NCI-H510A (cell line): ENCODE results near the gene CLEC3A.
"Not testable (repeated sequence)": the region's sequence is repeated elsewhere in the genome, so short reads cannot be mapped to it uniquely, and the experiment has no call there.

ENCODE experiments used
- DNase-seq: peaks from one replicate; lab custom pipeline; 2025; lab: John Stamatoyannopoulos, UW

CLEC3A gene, protein sequence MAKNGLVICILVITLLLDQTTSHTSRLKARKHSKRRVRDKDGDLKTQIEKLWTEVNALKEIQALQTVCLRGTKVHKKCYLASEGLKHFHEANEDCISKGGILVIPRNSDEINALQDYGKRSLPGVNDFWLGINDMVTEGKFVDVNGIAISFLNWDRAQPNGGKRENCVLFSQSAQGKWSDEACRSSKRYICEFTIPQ

DNA sequence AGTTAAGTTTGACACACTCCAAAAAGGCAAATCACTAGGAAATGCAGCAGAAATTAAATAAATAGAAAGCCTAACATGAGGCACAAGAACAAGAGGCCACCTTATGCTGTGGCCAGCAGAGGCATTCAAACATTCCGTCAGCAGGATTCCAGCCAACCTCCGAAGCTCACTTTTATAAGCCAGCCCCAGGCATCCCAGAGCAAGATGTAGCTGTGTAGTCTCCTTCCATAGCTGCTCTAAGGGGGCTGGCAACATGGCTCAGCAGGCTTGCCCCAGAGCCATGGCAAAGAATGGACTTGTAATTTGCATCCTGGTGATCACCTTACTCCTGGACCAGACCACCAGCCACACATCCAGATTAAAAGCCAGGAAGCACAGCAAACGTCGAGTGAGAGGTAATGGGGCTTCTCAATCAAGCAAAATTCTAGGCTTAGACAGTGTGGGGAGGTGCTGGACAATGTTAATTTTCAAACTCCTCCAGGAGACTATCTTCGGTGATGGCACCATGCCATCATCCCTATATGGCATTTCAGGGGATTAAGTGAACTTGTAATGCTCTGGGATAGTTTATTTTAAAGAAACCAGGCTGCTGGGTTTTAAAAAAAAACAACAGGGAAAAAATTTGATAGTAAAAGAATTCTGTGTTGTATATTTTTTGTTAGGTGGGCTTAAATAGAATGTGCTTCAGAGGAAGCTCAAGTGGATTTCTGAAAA is at the start of gene CLEC3A:
Gene CLEC3A (plus strand): TSS at position 202 of the 714 bp plus-strand sequence. CDS start 79 bp downstream, at position 281.
- no peak for DNase-seq

DNA sequence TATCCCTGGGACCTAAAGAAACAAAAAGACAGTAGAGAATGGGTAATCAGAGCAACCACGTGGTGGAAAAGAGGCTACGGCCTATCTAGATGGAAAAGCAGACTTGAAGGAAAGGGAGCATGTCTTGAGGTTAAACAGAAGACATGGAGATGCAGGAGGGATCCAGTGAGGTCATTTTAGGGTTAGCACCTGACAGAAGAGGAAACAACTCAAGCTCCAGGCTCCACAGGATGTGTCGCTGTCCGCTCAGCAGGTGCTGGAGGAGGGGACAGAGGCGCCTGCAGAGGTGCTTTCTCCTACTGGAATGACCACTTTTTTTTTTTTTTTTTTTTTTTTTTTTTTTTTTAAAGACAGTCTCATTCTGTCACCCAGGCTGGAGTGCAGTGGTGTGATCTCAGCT is 47.5 kb upstream of the CLEC3A start:
- DNase-seq = no peak

DNA sequence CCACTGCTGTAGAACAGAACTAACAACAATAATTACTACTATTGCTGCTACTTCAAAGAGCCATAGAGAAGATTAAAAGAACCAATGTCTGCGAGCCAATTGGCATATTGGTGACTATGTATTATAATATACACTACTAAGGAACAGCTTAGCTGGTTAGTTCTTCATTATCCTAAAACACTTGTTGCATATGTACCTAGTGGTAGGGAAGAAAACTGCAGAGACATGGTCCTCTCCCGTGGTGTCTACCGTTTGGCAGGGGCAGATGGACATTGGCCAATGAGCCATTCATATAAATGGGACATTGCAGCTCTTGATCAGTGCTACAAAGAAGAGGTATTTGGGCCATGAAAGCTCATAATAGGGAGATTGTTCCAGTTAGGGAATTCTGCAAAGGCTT is 46.4 kb upstream of the CLEC3A start:
- DNase-seq = no peak

DNA sequence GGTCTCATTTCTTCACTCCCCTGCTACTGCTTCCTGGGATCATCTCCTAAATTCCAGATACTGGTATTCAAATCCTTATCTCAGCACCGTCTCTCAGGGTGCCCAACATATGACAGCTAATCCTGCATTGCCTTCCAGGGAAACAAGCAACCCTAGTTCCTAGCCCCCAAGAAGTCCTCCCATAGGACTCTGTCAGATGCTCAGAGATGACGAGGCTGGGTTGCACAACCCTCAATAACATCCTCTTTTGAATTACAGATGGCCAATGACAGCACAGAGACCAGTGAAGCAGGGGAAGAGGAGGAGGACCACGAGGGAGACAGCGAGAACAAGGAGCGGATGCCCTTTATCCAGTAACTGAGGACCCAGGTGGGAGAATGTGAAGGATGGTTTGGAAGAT is 45.0 kb upstream of the CLEC3A start:
- DNase-seq = no peak

DNA sequence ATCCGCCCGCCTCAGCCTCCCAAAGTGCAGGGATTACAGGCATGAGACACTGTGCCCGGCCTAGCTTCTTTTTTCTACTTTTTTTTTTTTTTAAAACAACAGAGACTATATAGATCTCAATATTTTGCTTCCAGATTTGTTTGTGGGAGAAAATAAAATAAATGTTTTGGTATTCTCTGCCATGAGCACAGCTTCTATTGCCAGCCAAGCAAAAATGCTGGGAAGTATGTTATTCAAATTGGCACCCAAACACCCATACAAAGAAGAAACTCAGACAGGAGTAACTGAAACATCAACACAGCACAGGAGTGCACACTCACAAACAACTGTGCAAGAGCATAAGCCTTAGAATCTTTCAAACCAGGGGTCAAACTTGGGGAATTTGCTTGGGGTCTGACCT is 37.2 kb upstream of the CLEC3A start:
- DNase-seq = no peak

DNA sequence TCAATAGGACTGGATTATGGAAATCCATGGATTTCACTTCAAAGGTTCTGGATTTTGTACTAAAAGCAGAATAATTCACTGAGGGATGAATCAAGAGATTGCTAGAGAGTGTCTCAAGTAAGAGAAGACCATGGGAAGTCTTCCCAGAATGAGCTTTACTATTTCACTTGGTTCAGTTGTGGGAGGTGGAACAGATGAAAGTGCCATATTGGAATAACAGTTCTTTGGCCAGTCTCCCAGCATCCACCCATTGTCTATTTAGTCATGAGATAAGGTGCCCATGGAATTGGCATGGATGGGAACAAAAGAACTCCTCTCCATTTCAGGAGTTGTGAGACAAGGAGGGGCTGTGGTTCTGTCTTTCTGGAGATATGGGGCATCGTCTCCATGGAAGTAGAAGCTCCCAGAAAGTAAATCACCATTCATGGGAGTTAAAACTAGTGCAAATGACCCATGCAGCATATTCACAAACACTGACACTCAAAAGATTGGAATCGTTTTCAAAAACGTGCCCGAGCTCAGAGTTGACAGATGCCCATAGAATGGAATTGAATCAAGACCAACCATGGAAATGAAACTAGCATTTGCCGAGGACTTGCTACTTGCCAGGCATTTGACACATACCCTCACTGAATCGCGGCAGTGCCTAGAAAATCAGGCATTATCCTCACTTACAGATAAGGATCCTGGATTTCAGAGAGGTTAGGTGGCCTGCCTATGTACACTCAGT is 36.2 kb upstream of the CLEC3A start:
- no peak for DNase-seq

DNA sequence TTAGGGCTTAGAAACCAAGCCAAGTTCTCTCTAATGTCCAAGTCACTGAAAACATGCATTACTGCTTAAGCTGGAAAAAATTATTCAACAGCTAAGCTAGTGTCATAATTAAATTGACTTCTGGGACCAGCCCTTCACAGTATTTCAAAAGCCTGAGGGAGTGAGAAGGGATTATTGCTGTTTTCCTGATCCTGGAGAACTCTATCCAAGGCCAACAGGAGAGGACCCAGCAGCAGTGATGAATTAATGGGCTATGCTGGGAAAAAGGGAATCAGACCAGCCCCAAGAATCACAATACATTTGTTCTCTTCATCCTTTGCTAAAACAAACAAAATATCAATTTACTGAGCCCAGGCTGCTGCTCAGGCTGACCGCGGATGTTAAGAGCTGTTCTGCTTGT is 34.5 kb upstream of the CLEC3A start:
- DNase-seq = no peak

DNA sequence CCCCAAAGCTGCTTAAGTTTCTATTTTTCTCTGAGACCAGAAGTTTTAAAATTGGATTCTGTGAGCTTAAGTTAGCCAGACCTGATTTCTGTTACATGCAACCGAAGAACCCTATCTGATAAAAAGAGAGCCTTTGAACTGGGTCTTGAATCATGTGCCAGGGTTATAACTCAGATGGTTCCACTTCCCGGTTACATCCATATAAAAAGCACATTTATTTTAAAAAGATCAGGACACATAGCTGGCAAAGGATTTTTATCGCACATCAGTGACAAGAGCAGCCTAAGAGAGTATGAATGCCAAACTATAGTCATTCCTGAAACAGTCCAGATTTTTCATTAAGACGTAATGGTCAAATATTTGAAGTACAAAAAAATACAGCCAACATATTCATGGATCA is 32.5 kb upstream of the CLEC3A start:
- no peak for DNase-seq

DNA sequence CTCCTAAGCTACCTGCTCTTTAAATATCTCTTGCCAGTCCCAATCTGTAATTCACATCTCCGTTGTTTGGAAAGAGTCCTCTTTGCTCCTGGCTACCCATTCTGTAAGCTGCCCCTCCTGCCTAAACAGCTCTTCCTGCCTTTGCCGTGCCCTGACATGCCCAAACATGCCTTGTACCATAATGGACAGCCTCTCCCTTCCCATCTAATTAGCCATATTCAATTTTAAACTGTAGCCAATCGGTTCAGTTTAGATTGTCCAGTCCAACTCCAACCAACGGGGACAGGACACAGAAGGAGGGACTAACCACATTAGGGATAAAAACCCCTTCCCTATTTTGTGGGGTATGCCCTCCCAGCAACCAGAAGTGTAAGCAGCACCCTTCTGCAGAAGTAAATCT is 30.6 kb upstream of the CLEC3A start:
- no peak for DNase-seq

DNA sequence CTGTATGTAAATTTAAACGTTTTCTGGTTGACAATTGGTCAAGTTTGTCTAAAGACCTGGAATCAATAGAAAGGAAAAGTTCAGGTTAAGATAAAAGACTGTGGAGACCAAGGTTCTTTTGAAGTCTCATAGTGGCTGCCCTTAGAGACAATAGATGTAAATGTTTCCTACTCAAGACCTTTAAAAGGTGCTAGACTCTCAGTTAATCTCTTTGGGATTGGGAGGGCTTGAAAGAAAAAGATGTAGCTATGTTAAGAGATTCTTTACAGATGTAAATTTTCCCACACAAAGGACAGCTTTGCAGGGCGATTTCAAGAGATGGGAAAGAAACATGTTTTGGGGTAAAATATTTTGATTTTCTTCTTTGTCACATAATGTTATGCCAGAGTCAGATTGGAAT is 30.0 kb upstream of the CLEC3A start:
- DNase-seq = not testable (repeated sequence)

DNA sequence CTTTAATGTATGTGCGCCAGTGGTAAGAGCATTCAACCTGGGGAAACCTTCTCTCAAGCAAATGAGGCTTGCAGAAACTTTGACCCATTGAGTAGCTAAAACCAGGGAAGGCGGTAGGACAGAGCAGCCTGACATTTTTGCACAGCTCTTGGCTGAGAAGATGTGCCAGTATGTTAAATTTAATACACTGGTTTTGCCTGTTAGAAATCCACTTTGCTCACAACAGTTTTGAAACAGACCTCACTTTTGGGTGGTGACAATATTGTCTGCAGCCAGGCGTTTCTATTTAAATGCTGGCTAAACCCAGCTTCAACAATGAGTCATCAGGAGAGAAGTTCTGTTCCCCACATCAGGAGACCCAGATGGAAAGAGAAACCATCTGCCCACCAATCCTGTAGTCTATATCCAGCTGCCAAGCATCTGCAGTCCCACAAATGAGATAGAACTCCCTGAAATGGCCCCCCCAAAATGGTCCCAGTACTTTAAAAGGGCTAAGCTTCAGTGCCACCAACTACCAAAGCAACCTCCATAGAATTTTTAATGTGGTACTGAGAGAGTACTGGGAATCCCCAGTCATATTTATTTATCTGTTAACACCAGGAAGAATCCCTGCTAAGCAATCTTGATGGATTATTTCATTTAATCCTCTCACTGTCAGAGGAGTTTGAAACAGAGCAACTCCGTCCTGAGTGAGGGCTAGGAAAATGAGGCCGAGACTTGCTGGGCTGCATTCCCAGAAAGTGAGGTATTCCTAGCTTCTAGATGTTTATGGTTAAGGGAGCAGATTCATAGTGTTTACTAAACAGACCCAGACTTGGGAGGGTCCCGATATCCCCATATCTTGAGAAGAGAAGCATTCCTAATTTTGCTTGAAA is 29.0 kb upstream of the CLEC3A start:
- no peak for DNase-seq

DNA sequence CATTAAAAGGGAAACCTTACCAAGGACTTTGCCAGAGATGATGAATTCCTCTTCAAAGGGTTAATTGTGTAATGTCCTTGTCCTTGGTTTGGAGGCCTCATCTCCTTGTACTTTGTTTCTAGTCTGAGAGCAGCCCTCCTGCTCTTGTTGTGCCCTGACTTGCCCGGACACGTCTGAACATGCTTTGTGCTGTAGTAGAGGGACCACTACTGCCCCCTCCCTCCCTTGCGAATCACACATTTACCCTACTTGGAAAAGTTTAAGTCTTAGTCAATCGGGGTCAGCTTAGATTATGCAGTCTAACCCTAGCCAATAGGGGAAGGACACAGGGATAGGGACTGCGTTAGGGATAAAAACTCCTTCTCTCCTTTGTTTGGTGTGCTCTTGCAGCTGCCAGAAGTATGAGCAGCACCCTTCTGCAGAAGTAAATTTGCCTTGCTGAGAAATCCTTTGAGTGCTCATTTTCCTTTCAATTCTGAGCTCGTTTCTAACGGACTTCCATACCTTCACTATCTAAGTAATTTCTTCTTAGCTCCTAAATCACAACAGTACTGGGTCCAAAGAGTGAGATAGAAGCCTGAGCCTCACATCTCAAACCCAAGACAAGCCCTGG is 26.4 kb upstream of the CLEC3A start:
- no peak for DNase-seq

DNA sequence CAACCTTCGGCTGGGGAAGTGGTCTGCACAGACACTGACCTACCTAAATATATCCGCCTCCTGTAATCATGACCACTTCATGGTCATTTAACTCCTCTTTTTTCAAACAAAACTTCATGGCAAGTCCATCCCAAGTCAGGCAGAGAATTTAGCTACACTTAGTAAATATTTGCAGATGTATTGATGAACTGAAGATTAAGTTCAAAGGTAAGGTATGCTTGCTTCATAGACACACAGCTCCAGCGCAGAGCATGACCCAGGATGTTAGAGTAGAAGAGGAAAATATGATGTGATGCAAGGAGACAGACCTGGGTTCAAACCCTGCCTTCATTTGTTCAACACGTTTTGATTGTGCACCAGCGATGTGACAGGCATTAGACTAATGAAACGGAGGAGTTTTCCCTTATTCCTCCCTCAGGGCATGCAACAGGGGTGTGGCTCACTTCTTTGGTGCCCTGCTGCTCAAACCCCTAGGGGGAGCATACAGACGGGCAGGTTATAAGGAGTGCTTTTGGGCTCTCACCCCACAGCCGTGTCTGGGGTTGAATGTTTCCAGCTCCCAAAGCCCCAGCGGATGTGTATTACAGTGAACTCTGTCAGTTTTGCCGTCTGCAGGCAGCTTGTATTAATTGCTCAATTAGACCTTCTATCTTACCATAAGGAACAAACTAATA is 23.9 kb upstream of the CLEC3A start:
- no peak for DNase-seq

DNA sequence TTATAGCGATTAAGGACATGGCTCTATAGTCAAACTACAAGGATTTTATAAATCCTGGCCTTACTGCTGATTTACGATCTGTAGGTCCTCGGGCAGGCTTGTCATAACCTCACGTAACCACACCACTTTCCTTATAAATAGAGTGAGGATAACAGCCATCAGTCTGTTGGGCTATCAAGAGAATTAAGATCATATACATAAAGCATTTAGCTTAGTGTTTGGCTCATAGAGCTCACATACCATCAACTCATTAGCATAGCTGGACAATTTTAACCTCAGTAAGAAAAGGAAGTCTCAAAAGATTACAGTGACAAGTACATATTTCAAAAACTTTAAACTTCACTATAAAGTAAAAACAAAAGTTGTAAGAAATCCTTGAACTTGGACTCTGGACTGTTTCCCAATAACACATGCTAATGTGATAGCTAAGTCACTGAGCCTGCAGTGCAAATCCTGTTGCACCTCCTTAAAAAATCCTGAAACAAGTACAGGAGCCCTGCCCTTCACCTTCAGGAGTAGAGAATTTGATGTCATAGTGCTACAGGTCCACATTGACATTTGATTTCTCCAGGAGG is 20.8 kb upstream of the CLEC3A start:
- no peak for DNase-seq

DNA sequence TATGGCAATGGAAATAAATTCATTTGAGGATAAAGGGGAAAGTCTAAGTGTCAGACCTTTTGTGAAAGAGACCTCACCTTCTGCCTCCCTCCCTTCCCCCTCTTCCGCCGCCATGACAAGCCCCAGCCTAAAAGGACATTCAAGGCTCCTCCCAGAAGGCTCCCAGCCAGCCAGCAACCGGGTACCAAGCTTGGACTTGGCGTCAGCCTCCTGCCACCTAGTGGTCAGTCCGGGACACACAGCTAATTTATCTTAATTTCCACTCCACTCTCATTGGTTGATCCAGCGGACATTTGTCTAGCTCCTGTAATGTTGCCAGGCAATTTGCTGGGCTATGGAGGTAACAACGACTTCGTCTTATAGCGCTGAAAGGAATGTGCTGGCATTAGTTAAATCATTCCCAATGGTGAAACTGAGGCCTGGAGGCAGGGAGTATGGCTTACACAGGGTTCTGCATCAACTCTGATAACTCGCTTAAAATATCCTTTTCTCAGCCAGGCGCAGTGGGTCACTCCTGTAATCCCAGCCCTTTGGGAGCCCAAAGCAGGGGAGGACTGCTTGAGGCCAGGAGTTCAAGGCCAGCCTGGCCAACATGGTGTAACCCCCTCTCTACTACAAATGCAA is 19.3 kb upstream of the CLEC3A start:
- peak; percentile 41 for DNase-seq

DNA sequence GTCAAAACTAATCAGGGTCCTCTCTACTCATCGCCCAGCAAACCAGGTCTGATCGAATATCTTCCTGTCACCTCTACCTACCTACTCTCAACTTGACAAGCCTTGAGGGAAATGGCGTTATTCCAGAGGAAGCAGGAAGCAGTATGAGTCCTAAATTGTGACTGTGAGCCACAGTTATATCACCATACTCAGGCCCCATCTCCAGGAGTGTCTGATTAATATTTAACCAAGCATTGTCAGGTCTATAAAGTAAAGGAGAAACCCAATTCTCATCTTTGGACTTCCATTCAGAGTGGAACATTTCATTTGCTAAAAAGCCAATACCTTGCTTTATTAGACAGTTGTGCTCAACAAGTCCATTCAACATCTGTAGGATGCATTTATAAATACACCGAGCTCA is 17.8 kb upstream of the CLEC3A start:
- no peak for DNase-seq

DNA sequence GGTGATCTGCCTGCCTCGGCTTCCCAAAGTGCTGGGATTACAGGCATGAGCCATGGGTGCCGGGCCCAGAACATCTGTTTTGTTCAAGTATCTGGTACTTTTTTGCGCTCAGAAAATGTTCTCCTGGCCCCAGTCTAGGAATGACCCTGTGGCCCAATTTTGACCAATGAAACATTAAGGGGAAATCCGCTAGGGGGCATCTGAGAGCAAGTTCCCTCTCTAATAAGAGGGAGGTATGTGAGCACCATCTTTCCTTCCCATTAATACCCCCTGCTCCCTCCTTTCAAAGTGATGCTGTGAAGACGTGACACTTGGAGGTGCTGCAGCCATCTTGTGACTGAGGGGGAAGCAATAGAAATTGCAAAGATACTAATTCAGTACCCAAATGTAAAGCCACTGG is 16.5 kb upstream of the CLEC3A start:
- no peak for DNase-seq

DNA sequence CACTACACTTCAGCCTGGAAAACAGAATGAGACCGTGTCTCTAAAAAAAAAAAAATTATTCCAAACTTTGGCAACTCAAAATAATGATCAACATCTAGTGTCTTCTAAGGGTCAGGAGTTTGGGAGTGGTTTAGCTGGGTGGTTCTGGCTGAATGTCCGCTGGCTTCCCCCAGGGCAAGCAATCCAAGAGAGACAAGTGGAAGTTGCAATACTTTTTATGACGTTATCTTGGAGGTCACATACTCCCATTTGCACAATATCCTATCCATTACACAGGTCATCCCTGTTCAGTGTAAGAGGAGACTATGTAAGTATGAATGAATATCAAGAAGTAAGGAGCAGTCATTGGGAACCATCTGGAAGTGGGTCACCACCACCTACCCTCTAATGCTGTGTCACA is 15.2 kb upstream of the CLEC3A start:
- DNase-seq = no peak

DNA sequence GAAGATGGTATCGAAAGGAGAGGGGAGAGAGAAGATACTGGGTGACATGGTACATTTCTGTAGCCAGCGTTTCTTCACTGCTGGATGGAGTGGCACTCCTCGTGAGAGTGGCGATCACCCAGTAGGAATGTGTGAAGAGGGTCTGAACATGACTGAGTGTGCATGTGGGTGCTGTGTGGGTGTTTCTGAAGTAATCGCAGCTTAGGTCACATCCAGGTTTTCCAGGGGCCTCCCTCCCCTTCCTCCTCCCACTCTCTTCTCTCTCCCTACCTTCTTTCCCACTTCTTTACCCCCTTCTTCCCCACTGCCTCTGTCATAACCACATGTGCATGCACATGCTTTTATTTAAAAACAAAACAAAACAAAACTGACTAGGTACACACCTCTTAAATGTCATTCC is 1.8 kb downstream of the CLEC3A start:
- no peak for DNase-seq

DNA sequence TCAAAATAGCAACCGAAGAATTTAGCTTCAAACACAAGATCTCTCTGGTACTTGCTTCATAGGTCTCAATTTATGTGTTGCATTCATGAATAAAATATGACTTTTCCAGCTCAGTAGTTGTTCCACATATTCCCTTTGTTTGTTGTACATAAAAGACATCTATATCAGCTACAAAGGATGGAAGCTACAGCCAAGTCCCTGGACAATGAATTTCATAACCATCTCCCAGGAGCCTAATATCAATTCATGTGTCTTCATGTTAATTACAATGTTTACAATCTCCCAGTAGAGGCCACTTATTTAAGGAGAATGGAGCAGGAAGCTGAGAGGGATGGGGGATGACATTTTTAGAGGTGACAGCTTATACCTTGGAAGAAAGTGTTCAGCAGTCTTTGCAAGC is 3.3 kb downstream of the CLEC3A start:
- DNase-seq = no peak

DNA sequence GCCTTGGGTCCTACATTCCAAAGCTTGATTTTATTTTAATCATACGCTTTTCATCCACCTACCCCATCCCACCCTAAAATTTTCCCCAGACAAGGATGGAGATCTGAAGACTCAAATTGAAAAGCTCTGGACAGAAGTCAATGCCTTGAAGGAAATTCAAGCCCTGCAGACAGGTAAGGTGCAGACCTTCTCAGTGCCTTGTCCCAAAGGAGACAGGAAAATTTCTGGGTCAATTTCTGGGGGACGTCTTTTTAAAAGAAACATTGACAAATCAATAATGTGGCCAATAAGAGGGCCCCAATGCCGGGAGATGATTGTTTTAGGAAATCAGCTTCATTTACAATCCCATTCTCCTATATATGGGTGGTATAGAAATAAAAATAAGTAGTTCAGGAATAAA is 5.7 kb downstream of the CLEC3A start:
- no peak for DNase-seq
